ENCODE results near the gene NKIRAS1. TPM values are rescaled to one million over a fixed set of nuclear protein-coding genes. Genes with fewer than 3 reads are reported as not detected.

The NKIRAS1 gene
- total RNA-seq, 1 donor from 2014 or later: 7.1 TPM

DNA sequence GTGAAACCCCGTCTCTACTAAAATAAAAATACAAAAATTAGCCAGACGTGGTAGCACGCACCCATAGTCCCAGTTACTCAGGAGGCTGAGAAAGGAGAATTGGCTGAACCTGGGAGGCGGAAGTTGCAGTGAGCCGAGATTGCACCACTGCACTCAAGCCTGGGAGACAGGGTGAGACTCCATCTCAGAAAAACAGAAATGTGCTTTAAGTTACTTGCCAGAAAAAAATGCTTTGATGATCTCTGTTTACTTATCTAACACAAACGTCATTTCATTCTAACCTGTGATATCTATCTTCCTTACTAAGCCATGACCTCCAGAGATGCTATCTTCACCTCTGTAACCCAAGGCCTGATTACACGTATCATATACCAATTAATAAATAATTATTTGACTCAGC lies 7.4 kb downstream of the NKIRAS1 start:
- Histone ChIP-seq H3K4me3 (ENCODE audit: low read depth, low read length) (no peak overlapping the region), H3K36me3 (ENCODE audit: control insufficient read depth, insufficient read depth, low read length) (no peaks in the 10 kb centered on the region), H3K27me3 (ENCODE audit: control insufficient read depth, insufficient read depth, low read length) (no peaks in the 10 kb centered on the region)
- TF ChIP-seq, protein P1, sequence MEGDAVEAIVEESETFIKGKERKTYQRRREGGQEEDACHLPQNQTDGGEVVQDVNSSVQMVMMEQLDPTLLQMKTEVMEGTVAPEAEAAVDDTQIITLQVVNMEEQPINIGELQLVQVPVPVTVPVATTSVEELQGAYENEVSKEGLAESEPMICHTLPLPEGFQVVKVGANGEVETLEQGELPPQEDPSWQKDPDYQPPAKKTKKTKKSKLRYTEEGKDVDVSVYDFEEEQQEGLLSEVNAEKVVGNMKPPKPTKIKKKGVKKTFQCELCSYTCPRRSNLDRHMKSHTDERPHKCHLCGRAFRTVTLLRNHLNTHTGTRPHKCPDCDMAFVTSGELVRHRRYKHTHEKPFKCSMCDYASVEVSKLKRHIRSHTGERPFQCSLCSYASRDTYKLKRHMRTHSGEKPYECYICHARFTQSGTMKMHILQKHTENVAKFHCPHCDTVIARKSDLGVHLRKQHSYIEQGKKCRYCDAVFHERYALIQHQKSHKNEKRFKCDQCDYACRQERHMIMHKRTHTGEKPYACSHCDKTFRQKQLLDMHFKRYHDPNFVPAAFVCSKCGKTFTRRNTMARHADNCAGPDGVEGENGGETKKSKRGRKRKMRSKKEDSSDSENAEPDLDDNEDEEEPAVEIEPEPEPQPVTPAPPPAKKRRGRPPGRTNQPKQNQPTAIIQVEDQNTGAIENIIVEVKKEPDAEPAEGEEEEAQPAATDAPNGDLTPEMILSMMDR (IDR thresholded peaks at IDR 0.05; ENCODE audit: insufficient read depth, low read length, poor library complexity, severe bottlenecking): no peak
- no peak for DNase-seq (ENCODE audit: low read depth)

DNA sequence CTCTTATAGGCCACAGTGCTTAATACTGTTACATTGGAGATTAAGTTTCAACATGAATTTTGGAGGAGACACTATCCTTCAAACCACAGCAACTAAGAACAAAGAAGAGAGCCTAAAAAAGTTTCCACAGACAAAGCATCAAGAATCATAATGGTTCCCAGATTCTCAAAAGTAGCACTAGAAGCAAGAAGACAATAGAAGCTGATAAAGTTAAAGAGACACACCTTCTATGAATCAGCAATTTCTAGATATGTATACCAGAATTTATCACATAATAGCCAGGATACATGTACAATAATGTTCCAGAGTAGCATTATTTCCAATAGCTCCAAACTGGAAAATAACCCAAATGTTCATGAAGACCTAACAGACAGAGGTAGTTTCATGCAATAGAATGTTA lies 12.2 kb downstream of the NKIRAS1 start:
- H3K27me3 ChIP-seq (ENCODE audit: control insufficient read depth, insufficient read depth, low read length): no peaks in the 10 kb centered on the region
- H3K4me3 ChIP-seq (ENCODE audit: low read depth, low read length): no peak overlapping the region
- H3K36me3 ChIP-seq (ENCODE audit: control insufficient read depth, insufficient read depth, low read length): no peaks in the 10 kb centered on the region
- TF ChIP-seq, protein P1 (IDR thresholded peaks at IDR 0.05; ENCODE audit: insufficient read depth, low read length, poor library complexity, severe bottlenecking): no peak
- no peak for DNase-seq (ENCODE audit: low read depth)

DNA sequence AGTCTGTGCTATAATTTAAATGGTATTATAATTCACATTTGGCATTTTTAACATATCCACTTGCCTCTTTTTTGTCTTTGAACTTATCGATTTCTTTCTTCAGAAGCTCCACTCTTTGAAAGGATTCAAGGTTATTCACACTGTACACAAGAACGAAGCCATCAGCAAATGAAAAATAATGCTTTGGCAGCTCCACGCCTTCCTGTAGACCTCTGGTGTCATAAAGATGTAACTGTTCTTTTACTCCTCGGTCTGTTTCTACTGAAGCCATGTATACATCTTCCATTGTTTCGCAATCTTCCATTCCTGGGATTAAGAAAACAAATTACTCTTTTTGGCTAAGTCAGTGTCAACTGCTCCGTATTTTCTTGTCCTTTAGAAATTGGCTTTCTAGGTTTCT lies 16.0 kb downstream of the NKIRAS1 start:
- Histone ChIP-seq H3K36me3 (ENCODE audit: control insufficient read depth, insufficient read depth, low read length) (peaks cover 3% of the 10 kb centered on the region), H3K27me3 (ENCODE audit: control insufficient read depth, insufficient read depth, low read length) (no peaks in the 10 kb centered on the region), H3K4me3 (ENCODE audit: low read depth, low read length) (no peak overlapping the region)
- TF ChIP-seq, protein P1 (IDR thresholded peaks at IDR 0.05; ENCODE audit: insufficient read depth, low read length, poor library complexity, severe bottlenecking): no peak
- DNase-seq (ENCODE audit: low read depth): no peak

DNA sequence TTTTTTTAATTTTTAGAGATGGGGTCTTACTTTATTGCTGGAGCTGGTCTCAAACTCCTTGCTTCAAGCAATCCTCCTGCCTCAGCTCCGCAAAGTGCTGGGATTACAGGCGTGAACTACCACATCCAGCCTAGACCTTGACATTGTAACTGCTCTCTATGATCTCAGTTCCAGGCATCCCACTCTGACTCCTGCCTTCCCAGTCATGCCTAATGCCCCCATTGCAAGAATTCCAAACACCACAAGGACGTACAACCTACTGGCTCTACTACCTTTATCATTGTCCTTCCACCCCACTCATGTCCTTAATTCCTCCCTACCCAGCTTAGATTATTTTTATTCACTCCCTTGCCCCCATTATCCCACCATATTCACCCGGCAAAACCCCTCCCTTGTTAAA lies 21.6 kb downstream of the NKIRAS1 start:
- Histone ChIP-seq H3K27me3 (ENCODE audit: control insufficient read depth, insufficient read depth, low read length) (no peaks in the 10 kb centered on the region), H3K36me3 (ENCODE audit: control insufficient read depth, insufficient read depth, low read length) (peaks cover 3% of the 10 kb centered on the region), H3K4me3 (ENCODE audit: low read depth, low read length) (no peak overlapping the region)
- TF ChIP-seq, protein P1 (IDR thresholded peaks at IDR 0.05; ENCODE audit: insufficient read depth, low read length, poor library complexity, severe bottlenecking): no peak
- DNase-seq (ENCODE audit: low read depth): no peak

DNA sequence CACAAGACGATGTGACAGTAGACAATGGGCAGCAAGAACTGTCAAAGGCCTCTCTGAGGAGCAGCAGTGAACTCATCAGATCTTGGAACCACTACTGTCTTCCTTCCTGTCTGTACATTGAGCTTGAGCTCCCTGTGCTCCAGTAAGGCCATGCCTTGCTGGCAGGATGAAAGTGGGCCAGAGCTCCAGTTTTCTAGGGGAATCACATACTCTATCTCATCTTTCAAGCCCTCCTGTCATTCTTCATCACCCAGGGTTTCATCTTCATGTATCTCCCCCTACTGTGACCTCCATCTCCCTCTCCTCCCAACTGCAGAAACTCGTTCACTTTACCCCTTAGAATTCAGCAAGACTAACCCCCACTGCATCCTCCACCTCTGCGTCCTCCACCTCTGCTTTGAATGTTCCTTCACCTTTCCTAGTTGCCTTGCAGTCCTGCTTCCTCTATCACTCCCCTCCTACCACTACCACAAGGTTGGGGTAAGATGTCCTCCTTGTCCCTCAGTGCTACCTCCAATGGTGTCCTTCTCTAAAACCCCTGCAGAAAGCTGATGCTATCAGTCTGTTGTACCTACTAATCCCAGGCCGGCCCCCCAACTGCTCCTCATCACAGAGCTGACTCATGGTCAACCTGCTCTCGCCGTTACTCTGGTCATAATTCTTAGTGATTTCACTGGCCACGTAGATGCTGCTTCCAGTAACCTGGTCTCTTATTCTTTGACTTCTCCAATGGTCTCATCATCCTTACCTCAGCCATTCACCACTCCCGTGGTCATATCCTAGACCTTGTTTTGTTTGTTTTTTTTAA lies 22.3 kb downstream of the NKIRAS1 start:
- H3K36me3 ChIP-seq (ENCODE audit: control insufficient read depth, insufficient read depth, low read length): peaks cover 3% of the 10 kb centered on the region
- H3K27me3 ChIP-seq (ENCODE audit: control insufficient read depth, insufficient read depth, low read length): no peaks in the 10 kb centered on the region
- no peak overlapping the region for H3K4me3 ChIP-seq (ENCODE audit: low read depth, low read length)
- no peak for DNase-seq (ENCODE audit: low read depth)
- TF ChIP-seq, protein P1 (IDR thresholded peaks at IDR 0.05; ENCODE audit: insufficient read depth, low read length, poor library complexity, severe bottlenecking): no peak

DNA sequence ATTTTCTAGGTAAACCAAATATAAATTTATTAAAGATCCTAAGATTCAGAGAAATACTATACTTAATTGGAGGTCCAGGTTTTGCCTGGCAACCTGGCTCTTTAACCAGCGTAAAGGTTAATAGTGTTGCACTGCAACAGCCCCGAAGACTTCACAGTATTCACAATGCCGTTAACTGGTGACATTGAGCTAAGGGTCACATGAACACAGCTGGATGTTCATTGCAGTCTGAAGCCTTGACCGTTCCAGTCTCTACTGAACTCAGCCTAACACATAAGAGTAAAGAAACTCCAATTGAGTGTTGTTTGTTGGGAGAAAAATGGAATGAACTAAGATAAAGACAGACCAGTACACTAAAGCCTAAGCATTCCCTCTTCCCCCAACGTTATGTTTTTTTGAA lies 26.8 kb downstream of the NKIRAS1 start:
- no peaks in the 10 kb centered on the region for H3K27me3 ChIP-seq (ENCODE audit: control insufficient read depth, insufficient read depth, low read length)
- no peaks in the 10 kb centered on the region for H3K36me3 ChIP-seq (ENCODE audit: control insufficient read depth, insufficient read depth, low read length)
- TF ChIP-seq, protein P1 (IDR thresholded peaks at IDR 0.05; ENCODE audit: insufficient read depth, low read length, poor library complexity, severe bottlenecking): no peak
- no peak overlapping the region for H3K4me3 ChIP-seq (ENCODE audit: low read depth, low read length)
- DNase-seq (ENCODE audit: low read depth): no peak

Measured in kidney epithelial cell (primary cell).